ENCODE results near the gene PRIM1.

GRCh38 chr12:56718636-56719035 is 33.5 kb downstream of the PRIM1 start:
- TF ChIP-seq CTCF (IDR thresholded peaks at IDR 0.05 in 8 of 11, conservative IDR thresholded peaks at IDR 0.05 in 3 of 11) = no peak
- no peak for TF ChIP-seq POLR2A (IDR thresholded peaks at IDR 0.05)

Data from spleen (tissue), 7 donors.